GM12878 (cell line): ENCODE measurements around the gene CENPK. TPM values are rescaled to one million over a fixed set of nuclear protein-coding genes. Genes with fewer than 3 reads are reported as not detected.

Source experiments
- ASH2L ChIP-seq: fragments of 300-600, 200-600 bp; sonication (generic); IDR thresholded peaks from 2 replicates; pipeline ENCODE4 v1.6.1; 2017; ENCODE audit warnings: low read depth, mild to moderate bottlenecking, borderline replicate concordance
- BCL3 ChIP-seq: IDR thresholded peaks from 2 replicates; pipeline ENCODE4 v1.6.1; 2011; ENCODE audit warnings: borderline replicate concordance, low read depth, mild to moderate bottlenecking, moderate library complexity, low read length; ENCODE audit not compliant: insufficient read depth, poor library complexity, severe bottlenecking
- CBX5 ChIP-seq: sonication (generic); IDR thresholded peaks from 2 replicates; pipeline ENCODE4 v1.6.1; 2016; ENCODE audit warnings: low read depth, moderate library complexity, mild to moderate bottlenecking, inconsistent platforms
- IKZF2 ChIP-seq, 2 experiments: fragments of 450-650 bp; IDR thresholded peaks; 2 replicates each; pipeline ENCODE4 v1.6.1; 2017; ENCODE audit warnings: mild to moderate bottlenecking in 2 of 2, moderate library complexity in 2 of 2
- JUND ChIP-seq: IDR thresholded peaks from 2 replicates; pipeline ENCODE4 v1.6.1; 2012; ENCODE audit warnings: low read depth, mild to moderate bottlenecking, low read length, improper control_type of control experiment, moderate library complexity
- MYC ChIP-seq: IDR thresholded peaks from 2 replicates; pipeline ENCODE4 v1.6.1; 2011; ENCODE audit warnings: mild to moderate bottlenecking, low read length, moderate library complexity, inconsistent platforms; ENCODE audit not compliant: insufficient read depth, insufficient replicate concordance, insufficient read length, severe bottlenecking
- NFYA ChIP-seq: IDR thresholded peaks from 2 replicates; pipeline ENCODE4 v1.6.1; 2011; ENCODE audit warnings: low read depth, mild to moderate bottlenecking, low read length, improper control_type of control experiment, borderline replicate concordance
- NR2C2 ChIP-seq: IDR thresholded peaks from 2 replicates; pipeline ENCODE4 v1.6.1; 2011; ENCODE audit warnings: borderline replicate concordance, low read depth; ENCODE audit not compliant: control insufficient read depth, insufficient read length
- PML ChIP-seq: IDR thresholded peaks from 2 replicates; pipeline ENCODE4 v1.6.1; 2012; ENCODE audit warnings: low read length, inconsistent platforms
- STAT1 ChIP-seq: fragments of 450-650 bp; conservative IDR thresholded peaks from 2 replicates; pipeline ENCODE4 v1.6.1; 2014; ENCODE audit warnings: antibody characterized with exemption, mild to moderate bottlenecking
- ZBTB11 ChIP-seq: fragments of 450-650 bp; formaldehyde crosslinking; IDR thresholded peaks from 2 replicates; pipeline ENCODE4 v1.5.0; 2022; ENCODE audit warnings: mild to moderate bottlenecking, missing genetic modification characterization
- ZBTB33 ChIP-seq: fragments of 450-650 bp; IDR thresholded peaks from 2 replicates; pipeline ENCODE4 v1.6.1; 2017; ENCODE audit warnings: mild to moderate bottlenecking
- polyA plus RNA-seq, 11 experiments: library from polyadenylated mRNA; depleted of rRNA in 4 of 11; unstranded in 6 of 11; stranded (reverse) in 5 of 11; fragments of >200 nt; fragmentation: Nextera tagmentation in 4 of 11; fragmentation: Illumina TruSeq in 1 of 11; extraction: Ambion mirVana in 4 of 11; extraction: Trizol in 1 of 11; gene quantifications; 1 replicate in 1 of 11; 2 replicates in 10 of 11; pipeline versions ENCODE4 v1.2.1 to v1.2.3, GENCODE V29; 2011 to 2016; ENCODE audit warnings: inconsistent platforms in 2 of 11, missing spikeins in 2 of 11, low read depth in 1 of 11
- total RNA-seq, 4 experiments: library from RNA; depleted of rRNA in 3 of 4; stranded (reverse); fragments of >200 nt in 3 of 4; fragmentation: Illumina TruSeq in 1 of 4; extraction: Trizol in 1 of 4; gene quantifications; 2 replicates each; pipeline versions ENCODE4 v1.2.1 to v1.2.3, GENCODE V29; 2013 to 2021

CENPK gene
- total and polyA plus RNA-seq, 10 of the 15 experiments (the other 5 are each of a cell fraction or from before 2014, with no cell fraction given) = 29.5 to 94.3 (median 43.2) TPM

GRCh38 chr5:65482736-65483545 lies 80.0 kb downstream of the CENPK start (continued):
- TF ChIP-seq ZBTB33 = no peak
- TF ChIP-seq ASH2L = peak; percentile 99
- TF ChIP-seq STAT1 = no peak
- TF ChIP-seq BCL3 = no peak
- TF ChIP-seq CBX5 = no peak
- TF ChIP-seq MYC = no peak
- TF ChIP-seq IKZF2 (IDR thresholded peaks at IDR 0.05) = peak; percentile 36 to 39; a peak in 2 of 4 replicates
- no peak for TF ChIP-seq ZBTB11
- no peak for TF ChIP-seq PML
- TF ChIP-seq NR2C2 = no peak
- no peak for TF ChIP-seq NFYA
- TF ChIP-seq JUND = no peak
